PC-3 (cell line): Measurements from ENCODE around the gene HOXC12.

Source experiments
- EZH2 ChIP-seq: fragments of 300-600 bp; sonication (generic); IDR thresholded peaks from one replicate; pipeline ENCODE4 v1.6.1; 2017; ENCODE audit warnings: antibody characterized with exemption, mild to moderate bottlenecking, low read length; ENCODE audit not compliant: unreplicated experiment
- TF ChIP-seq, protein P1 (sequence below): fragments of 300-600 bp; sonication (generic); conservative IDR thresholded peaks from 2 replicates; pipeline ENCODE4 v1.5.1; 2017; ENCODE audit warnings: antibody characterized with exemption, low read depth, mild to moderate bottlenecking, low read length

DNA sequence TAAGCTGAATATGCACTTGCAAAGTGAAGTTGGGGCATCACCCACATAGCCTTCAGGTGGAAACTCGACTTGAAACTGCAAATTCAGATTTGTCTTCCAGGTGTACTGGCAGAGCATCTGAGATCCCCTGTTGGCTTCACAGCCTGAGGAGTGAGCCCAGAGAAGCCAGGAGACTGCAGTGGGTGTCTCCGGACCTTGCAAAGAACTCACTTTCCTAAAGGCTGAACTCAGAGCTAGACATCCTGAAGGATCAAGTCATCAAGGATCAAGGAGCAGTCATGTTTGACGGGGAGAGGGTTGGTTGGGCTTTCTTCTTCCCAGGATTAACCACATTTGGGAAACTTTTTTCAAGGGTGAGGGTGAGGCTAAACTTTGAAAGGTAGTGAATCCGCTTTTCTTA lies 25.2 kb upstream of the HOXC12 start:
- TF ChIP-seq, protein P1, sequence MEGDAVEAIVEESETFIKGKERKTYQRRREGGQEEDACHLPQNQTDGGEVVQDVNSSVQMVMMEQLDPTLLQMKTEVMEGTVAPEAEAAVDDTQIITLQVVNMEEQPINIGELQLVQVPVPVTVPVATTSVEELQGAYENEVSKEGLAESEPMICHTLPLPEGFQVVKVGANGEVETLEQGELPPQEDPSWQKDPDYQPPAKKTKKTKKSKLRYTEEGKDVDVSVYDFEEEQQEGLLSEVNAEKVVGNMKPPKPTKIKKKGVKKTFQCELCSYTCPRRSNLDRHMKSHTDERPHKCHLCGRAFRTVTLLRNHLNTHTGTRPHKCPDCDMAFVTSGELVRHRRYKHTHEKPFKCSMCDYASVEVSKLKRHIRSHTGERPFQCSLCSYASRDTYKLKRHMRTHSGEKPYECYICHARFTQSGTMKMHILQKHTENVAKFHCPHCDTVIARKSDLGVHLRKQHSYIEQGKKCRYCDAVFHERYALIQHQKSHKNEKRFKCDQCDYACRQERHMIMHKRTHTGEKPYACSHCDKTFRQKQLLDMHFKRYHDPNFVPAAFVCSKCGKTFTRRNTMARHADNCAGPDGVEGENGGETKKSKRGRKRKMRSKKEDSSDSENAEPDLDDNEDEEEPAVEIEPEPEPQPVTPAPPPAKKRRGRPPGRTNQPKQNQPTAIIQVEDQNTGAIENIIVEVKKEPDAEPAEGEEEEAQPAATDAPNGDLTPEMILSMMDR, result no peak
- TF ChIP-seq EZH2, result no peak
